ENCODE measurements around the gene EPS15. TPM values are rescaled to one million over a fixed set of nuclear protein-coding genes. Genes with fewer than 3 reads are reported as not detected.

The EPS15 gene
- total and polyA plus RNA-seq, 9 of the 15 experiments (the other 6 are each of a cell fraction or from before 2014, with no cell fraction given) = 23.1 to 69.0 (median 41.7) TPM

DNA sequence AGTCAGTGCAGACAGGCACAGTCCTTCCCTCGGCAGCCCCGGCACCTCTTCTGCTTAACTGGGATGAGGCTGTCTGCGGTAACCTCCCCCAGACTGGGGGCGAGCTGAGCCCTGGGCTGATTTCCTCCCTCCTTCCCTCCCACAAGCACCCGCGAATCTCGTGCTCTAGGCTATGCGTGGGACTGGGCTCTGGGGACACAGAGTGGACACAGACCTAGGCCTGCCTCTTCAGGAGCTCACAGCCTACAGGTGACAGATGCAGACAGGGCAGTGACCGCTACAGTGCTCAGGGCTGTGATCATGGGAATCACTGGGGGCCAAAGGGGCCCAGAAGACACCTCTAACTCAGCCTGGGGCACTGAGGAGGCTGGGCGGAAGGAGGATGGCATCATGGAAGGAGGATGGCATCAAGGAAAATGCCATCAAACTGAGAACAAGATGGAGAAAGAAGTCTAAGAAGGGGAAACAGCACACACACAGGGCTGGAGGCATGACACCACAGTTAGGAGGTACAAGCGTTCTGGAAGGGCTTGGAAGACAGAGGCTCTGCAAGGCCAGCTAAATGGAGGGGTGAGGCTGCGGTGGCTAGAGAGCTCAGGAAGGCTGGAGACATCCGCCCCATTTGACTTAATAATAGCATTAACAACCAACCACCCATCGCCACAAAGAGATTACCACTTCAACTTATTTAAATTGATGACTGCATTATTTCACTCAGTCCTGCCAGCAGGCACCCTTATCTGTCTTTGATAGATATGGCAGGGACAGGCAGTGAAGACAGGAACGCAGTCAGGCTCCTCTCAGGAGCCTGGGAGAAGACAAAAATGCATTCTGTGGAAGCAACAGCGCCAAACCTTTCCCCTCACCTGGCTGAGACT is 192.9 kb downstream of the EPS15 start (continued):
- TF ChIP-seq, protein P1, sequence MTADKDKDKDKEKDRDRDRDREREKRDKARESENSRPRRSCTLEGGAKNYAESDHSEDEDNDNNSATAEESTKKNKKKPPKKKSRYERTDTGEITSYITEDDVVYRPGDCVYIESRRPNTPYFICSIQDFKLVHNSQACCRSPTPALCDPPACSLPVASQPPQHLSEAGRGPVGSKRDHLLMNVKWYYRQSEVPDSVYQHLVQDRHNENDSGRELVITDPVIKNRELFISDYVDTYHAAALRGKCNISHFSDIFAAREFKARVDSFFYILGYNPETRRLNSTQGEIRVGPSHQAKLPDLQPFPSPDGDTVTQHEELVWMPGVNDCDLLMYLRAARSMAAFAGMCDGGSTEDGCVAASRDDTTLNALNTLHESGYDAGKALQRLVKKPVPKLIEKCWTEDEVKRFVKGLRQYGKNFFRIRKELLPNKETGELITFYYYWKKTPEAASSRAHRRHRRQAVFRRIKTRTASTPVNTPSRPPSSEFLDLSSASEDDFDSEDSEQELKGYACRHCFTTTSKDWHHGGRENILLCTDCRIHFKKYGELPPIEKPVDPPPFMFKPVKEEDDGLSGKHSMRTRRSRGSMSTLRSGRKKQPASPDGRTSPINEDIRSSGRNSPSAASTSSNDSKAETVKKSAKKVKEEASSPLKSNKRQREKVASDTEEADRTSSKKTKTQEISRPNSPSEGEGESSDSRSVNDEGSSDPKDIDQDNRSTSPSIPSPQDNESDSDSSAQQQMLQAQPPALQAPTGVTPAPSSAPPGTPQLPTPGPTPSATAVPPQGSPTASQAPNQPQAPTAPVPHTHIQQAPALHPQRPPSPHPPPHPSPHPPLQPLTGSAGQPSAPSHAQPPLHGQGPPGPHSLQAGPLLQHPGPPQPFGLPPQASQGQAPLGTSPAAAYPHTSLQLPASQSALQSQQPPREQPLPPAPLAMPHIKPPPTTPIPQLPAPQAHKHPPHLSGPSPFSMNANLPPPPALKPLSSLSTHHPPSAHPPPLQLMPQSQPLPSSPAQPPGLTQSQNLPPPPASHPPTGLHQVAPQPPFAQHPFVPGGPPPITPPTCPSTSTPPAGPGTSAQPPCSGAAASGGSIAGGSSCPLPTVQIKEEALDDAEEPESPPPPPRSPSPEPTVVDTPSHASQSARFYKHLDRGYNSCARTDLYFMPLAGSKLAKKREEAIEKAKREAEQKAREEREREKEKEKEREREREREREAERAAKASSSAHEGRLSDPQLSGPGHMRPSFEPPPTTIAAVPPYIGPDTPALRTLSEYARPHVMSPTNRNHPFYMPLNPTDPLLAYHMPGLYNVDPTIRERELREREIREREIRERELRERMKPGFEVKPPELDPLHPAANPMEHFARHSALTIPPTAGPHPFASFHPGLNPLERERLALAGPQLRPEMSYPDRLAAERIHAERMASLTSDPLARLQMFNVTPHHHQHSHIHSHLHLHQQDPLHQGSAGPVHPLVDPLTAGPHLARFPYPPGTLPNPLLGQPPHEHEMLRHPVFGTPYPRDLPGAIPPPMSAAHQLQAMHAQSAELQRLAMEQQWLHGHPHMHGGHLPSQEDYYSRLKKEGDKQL (CRISPR knock-in tag; IDR thresholded peaks at IDR 0.05; ENCODE audit: borderline replicate concordance) = no peak
- TF ChIP-seq KAT2B (IDR thresholded peaks at IDR 0.05; ENCODE audit: low read depth, low read length) (no peak), ZNF174 (CRISPR knock-in tag; IDR thresholded peaks at IDR 0.05) (no peak), HDAC1 (IDR thresholded peaks at IDR 0.05) (peak in 1 of 2 experiments; percentile 12; a peak in 1 of 4 replicates), ZNF583 (CRISPR knock-in tag; IDR thresholded peaks at IDR 0.05) (no peak), MYBL2 (IDR thresholded peaks at IDR 0.05; ENCODE audit: low read depth) (no peak), MYBL2 (CRISPR knock-in tag; IDR thresholded peaks at IDR 0.05; ENCODE audit: borderline replicate concordance) (no peak), MAZ (CRISPR knock-in tag; conservative IDR thresholded peaks at IDR 0.05 in 1 of 2, IDR thresholded peaks at IDR 0.05 in 1 of 2) (peak; percentile 57 to 82), LARP7 (IDR thresholded peaks at IDR 0.05) (no peak), ARID2 (IDR thresholded peaks at IDR 0.05) (no peak), ZNF436 (CRISPR knock-in tag; IDR thresholded peaks at IDR 0.05) (no peak), TCFL5 (CRISPR knock-in tag; conservative IDR thresholded peaks at IDR 0.05) (no peak), ZNF707 (CRISPR knock-in tag; conservative IDR thresholded peaks at IDR 0.05) (no peak), NUFIP1 (IDR thresholded peaks at IDR 0.05; ENCODE audit: partially characterized antibody) (no peak), CEBPG (CRISPR knock-in tag; IDR thresholded peaks at IDR 0.05) (no peak), CEBPG (tag; conservative IDR thresholded peaks at IDR 0.05 in 1 of 2, IDR thresholded peaks at IDR 0.05 in 1 of 2) (no peak)
- TF ChIP-seq, protein P2, sequence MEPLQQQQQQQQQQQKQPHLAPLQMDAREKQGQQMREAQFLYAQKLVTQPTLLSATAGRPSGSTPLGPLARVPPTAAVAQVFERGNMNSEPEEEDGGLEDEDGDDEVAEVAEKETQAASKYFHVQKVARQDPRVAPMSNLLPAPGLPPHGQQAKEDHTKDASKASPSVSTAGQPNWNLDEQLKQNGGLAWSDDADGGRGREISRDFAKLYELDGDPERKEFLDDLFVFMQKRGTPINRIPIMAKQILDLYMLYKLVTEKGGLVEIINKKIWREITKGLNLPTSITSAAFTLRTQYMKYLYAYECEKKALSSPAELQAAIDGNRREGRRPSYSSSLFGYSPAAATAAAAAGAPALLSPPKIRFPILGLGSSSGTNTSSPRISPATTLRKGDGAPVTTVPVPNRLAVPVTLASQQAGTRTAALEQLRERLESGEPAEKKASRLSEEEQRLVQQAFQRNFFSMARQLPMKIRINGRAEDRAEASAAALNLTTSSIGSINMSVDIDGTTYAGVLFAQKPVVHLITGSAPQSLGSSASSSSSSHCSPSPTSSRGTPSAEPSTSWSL (CRISPR knock-in tag; IDR thresholded peaks at IDR 0.05; ENCODE audit: borderline replicate concordance) = no peak
- TF ChIP-seq, protein P3, sequence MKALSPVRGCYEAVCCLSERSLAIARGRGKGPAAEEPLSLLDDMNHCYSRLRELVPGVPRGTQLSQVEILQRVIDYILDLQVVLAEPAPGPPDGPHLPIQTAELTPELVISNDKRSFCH (CRISPR knock-in tag; IDR thresholded peaks at IDR 0.05) = no peak
- TF ChIP-seq, protein P3 (tag; IDR thresholded peaks at IDR 0.05) = peak; percentile 63; the same call in 1 of the 2 replicates

Measured in K562 (cell line).